Neuronal stem cell (in vitro differentiated cells): ENCODE measurements around the gene SRSF4.

Experiments used
- DNase-seq: peaks from one replicate; pipeline ENCODE4 v3.0.0-alpha.2; 2013; ENCODE audit warnings: low spot score
- H2AFZ ChIP-seq: one replicate; pipeline ENCODE4 v1.6.1; 2013; ENCODE audit warnings: mild to moderate bottlenecking, low read length, inconsistent platforms
- H2AK5ac ChIP-seq: 2 replicates; pipeline ENCODE4 v1.6.1; 2013; ENCODE audit warnings: low read depth, mild to moderate bottlenecking, inconsistent platforms, low read length, moderate library complexity, mixed read lengths
- H2BK120ac ChIP-seq: 2 replicates; pipeline ENCODE4 v1.6.1; 2013; ENCODE audit warnings: low read depth, mild to moderate bottlenecking, inconsistent platforms, low read length, moderate library complexity, mixed read lengths
- H2BK12ac ChIP-seq: one replicate; pipeline ENCODE4 v1.6.1; 2013; ENCODE audit warnings: low read length, inconsistent platforms
- H2BK15ac ChIP-seq: 2 replicates; pipeline ENCODE4 v1.6.1; 2013; ENCODE audit warnings: mild to moderate bottlenecking, low read length, inconsistent platforms, mixed read lengths
- H2BK5ac ChIP-seq: one replicate; pipeline ENCODE4 v1.6.1; 2013; ENCODE audit warnings: inconsistent platforms, mild to moderate bottlenecking, low read length, moderate library complexity
- H3K14ac ChIP-seq: one replicate; pipeline ENCODE4 v1.6.1; 2013; ENCODE audit warnings: low read length, inconsistent platforms
- H3K18ac ChIP-seq: 2 replicates; pipeline ENCODE4 v1.6.1; 2013; ENCODE audit warnings: low read length, inconsistent platforms
- H3K23ac ChIP-seq: 2 replicates; pipeline ENCODE4 v1.6.1; 2013; ENCODE audit warnings: low read depth, mild to moderate bottlenecking, mixed read lengths, low read length, inconsistent platforms; ENCODE audit not compliant: poor library complexity
- H3K27ac ChIP-seq: replicated peaks from 3 replicates; pipeline ENCODE4 v1.5.1; 2013; ENCODE audit warnings: low read length, inconsistent platforms
- H3K27me3 ChIP-seq, 3 experiments: 2 replicates each; pipeline ENCODE4 v1.6.1; 2013; ENCODE audit warnings: low read length in 3 of 3, mild to moderate bottlenecking in 2 of 3, inconsistent platforms in 1 of 3, low read depth in 1 of 3, mixed read lengths in 1 of 3, moderate library complexity in 1 of 3; ENCODE audit not compliant: control insufficient read depth in 3 of 3, insufficient read depth in 3 of 3
- H3K36me3 ChIP-seq, 2 donors: replicated peaks in 1 of 2; 2 replicates each; pipeline ENCODE4 v1.6.1; 2013; ENCODE audit warnings: low read length in 2 of 2; ENCODE audit not compliant: control insufficient read depth in 2 of 2, insufficient read depth in 2 of 2
- H3K4ac ChIP-seq: 2 replicates; pipeline ENCODE4 v1.6.1; 2013; ENCODE audit warnings: inconsistent platforms, mild to moderate bottlenecking, low read length, moderate library complexity
- H3K4me1 ChIP-seq, 2 donors: 1 replicate in 1 of 2; 2 replicates in 1 of 2; pipeline ENCODE4 v1.6.1; 2013; ENCODE audit warnings: low read length in 2 of 2, low read depth in 1 of 2; ENCODE audit not compliant: control insufficient read depth in 2 of 2, insufficient read depth in 1 of 2
- H3K4me2 ChIP-seq: one replicate; pipeline ENCODE4 v1.6.1; 2013; ENCODE audit warnings: mild to moderate bottlenecking, low read length, inconsistent platforms; ENCODE audit not compliant: insufficient read depth, poor library complexity, severe bottlenecking
- H3K4me3 ChIP-seq, 2 donors: 2 replicates each; pipeline ENCODE4 v1.5.1; 2013; ENCODE audit warnings: low read length in 2 of 2, mild to moderate bottlenecking in 2 of 2, inconsistent platforms in 1 of 2, moderate library complexity in 1 of 2
- H3K79me1 ChIP-seq: one replicate; pipeline ENCODE4 v1.6.1; 2013; ENCODE audit warnings: low read depth, mild to moderate bottlenecking, inconsistent platforms, low read length, moderate library complexity
- H3K9ac ChIP-seq: one replicate; pipeline ENCODE4 v1.6.1; 2013; ENCODE audit warnings: mild to moderate bottlenecking, low read depth, low read length, inconsistent platforms; ENCODE audit not compliant: poor library complexity
- H3K9me3 ChIP-seq, 2 donors: replicated peaks in 1 of 2; 2 replicates each; pipeline versions ENCODE3 to v1.6.1; 2013; ENCODE audit warnings: low read length in 2 of 2, mild to moderate bottlenecking in 2 of 2, inconsistent platforms in 1 of 2, low read depth in 1 of 2, mixed read lengths in 1 of 2, moderate library complexity in 1 of 2; ENCODE audit not compliant: control insufficient read depth in 2 of 2, insufficient read depth in 1 of 2
- H4K8ac ChIP-seq: one replicate; pipeline ENCODE4 v1.6.1; 2013; ENCODE audit warnings: low read depth, mild to moderate bottlenecking, inconsistent platforms, low read length, moderate library complexity
- H4K91ac ChIP-seq: one replicate; pipeline ENCODE4 v1.6.1; 2013; ENCODE audit warnings: low read length, low read depth, mild to moderate bottlenecking, inconsistent platforms; ENCODE audit not compliant: poor library complexity
- WGBS, 2 donors: extraction: QIAGEN DNeasy Blood & Tissue Kit; methylation state at CpG; one replicate each; pipeline ENCODE4 v1.1.7; 2013; ENCODE audit warnings: missing lambda C conversion rate in 2 of 2, mixed read lengths in 1 of 2; ENCODE audit not compliant: insufficient read length in 2 of 2, insufficient replicate concordance in 1 of 2; ENCODE audit errors: extremely low coverage in 2 of 2; 5-methylcytosine and 5-hydroxymethylcytosine counted together

The SRSF4 gene

GRCh38 chr1:29196863-29197589 lies 15.3 kb upstream of the SRSF4 start:
- Histone ChIP-seq H3K4ac (no peak overlapping the region), H3K4me2 (no peak overlapping the region), H3K14ac (no peak overlapping the region), H2BK15ac (no peak overlapping the region), H3K18ac (no peak overlapping the region), H3K27ac (no peak overlapping the region), H2AK5ac (no peak overlapping the region), H3K36me3 (peaks cover 31 to 88% of the 10 kb centered on the region in 2 donors), H4K8ac (no peak overlapping the region), H3K79me1 (no peaks in the 10 kb centered on the region), H3K4me1 (no peaks in the 10 kb centered on the region), H2BK120ac (no peak overlapping the region), H3K9me3 (no peaks in the 10 kb centered on the region), H3K23ac (no peak overlapping the region), H3K27me3 (no peaks in the 10 kb centered on the region), H3K4me3 (no peak overlapping the region), H2AFZ (no peak overlapping the region), H2BK12ac (no peak overlapping the region), H2BK5ac (no peak overlapping the region), H3K9ac (no peak overlapping the region), H4K91ac (no peak overlapping the region)
- no peak for DNase-seq
- no CpG with 5 or more reads among the region's 7 CpGs for WGBS, 2 donors

- no peak overlapping the region for H4K91ac ChIP-seq
- H2AK5ac ChIP-seq: no peak overlapping the region
- H2BK15ac ChIP-seq: no peak overlapping the region
- no peak overlapping the region for H3K27ac ChIP-seq
- H4K8ac ChIP-seq: no peak overlapping the region
- H3K23ac ChIP-seq: no peak overlapping the region
- H3K4me3 ChIP-seq: no peak overlapping the region
- H2BK120ac ChIP-seq: no peak overlapping the region
- WGBS, 2 donors: no CpG with 5 or more reads among the region's 8 CpGs
- H3K27me3 ChIP-seq: no peaks in the 10 kb centered on the region
- no peak overlapping the region for H3K14ac ChIP-seq
- H2AFZ ChIP-seq: no peak overlapping the region
- no peaks in the 10 kb centered on the region for H3K4me1 ChIP-seq
- DNase-seq: no peak
- peaks cover 0 to 1% of the 10 kb centered on the region in 2 donors for H3K9me3 ChIP-seq
- peaks cover 31 to 77% of the 10 kb centered on the region in 2 donors for H3K36me3 ChIP-seq
- no peak overlapping the region for H2BK12ac ChIP-seq
- no peak overlapping the region for H2BK5ac ChIP-seq
- no peaks in the 10 kb centered on the region for H3K79me1 ChIP-seq
- no peak overlapping the region for H3K4me2 ChIP-seq
- H3K9ac ChIP-seq: no peak overlapping the region
- H3K4ac ChIP-seq: no peak overlapping the region
- no peak overlapping the region for H3K18ac ChIP-seq
Observed at GRCh38 chr1:29195881-29196291, 14.2 kb upstream of the SRSF4 start.

GRCh38 chr1:29193879-29194455 lies 12.3 kb upstream of the SRSF4 start:
- WGBS, 2 donors: no CpG with 5 or more reads among the region's 8 CpGs
- Histone ChIP-seq H3K4ac (no peak overlapping the region), H4K91ac (no peak overlapping the region), H3K27me3 (no peaks in the 10 kb centered on the region), H2AFZ (no peak overlapping the region), H3K23ac (no peak overlapping the region), H3K9me3 (peaks cover 0 to 3% of the 10 kb centered on the region in 2 donors), H3K9ac (no peak overlapping the region), H4K8ac (no peak overlapping the region), H3K18ac (no peak overlapping the region), H2AK5ac (no peak overlapping the region), H2BK120ac (no peak overlapping the region), H3K4me1 (no peaks in the 10 kb centered on the region), H2BK15ac (no peak overlapping the region), H3K36me3 (peaks cover 26 to 63% of the 10 kb centered on the region in 2 donors), H3K79me1 (no peaks in the 10 kb centered on the region), H2BK5ac (no peak overlapping the region), H3K4me2 (no peak overlapping the region), H3K27ac (no peak overlapping the region), H3K14ac (no peak overlapping the region), H3K4me3 (no peak overlapping the region), H2BK12ac (no peak overlapping the region)
- no peak for DNase-seq

GRCh38 chr1:29190718-29191117 lies 9.0 kb upstream of the SRSF4 start:
- H3K9me3 ChIP-seq: peaks cover 0 to 3% of the 10 kb centered on the region in 2 donors
- no peak overlapping the region for H3K23ac ChIP-seq
- no peak overlapping the region for H2AK5ac ChIP-seq
- H3K4me1 ChIP-seq: peaks cover 0 to 8% of the 10 kb centered on the region in 2 donors
- H2BK15ac ChIP-seq: no peak overlapping the region
- no peak overlapping the region for H3K4me3 ChIP-seq
- H3K27ac ChIP-seq: no peak overlapping the region
- H3K4ac ChIP-seq: no peak overlapping the region
- no peak overlapping the region for H3K4me2 ChIP-seq
- H2AFZ ChIP-seq: no peak overlapping the region
- no CpG with 5 or more reads among the region's 6 CpGs for WGBS, 2 donors
- no peak overlapping the region for H3K14ac ChIP-seq
- no peak overlapping the region for H3K18ac ChIP-seq
- no peak overlapping the region for H4K8ac ChIP-seq
- H3K27me3 ChIP-seq: no peaks in the 10 kb centered on the region
- no peak overlapping the region for H2BK12ac ChIP-seq
- H3K36me3 ChIP-seq: peaks cover 18 to 37% of the 10 kb centered on the region in 2 donors
- H3K9ac ChIP-seq: no peak overlapping the region
- H3K79me1 ChIP-seq: no peaks in the 10 kb centered on the region
- no peak for DNase-seq
- no peak overlapping the region for H2BK120ac ChIP-seq
- H2BK5ac ChIP-seq: no peak overlapping the region
- H4K91ac ChIP-seq: no peak overlapping the region
